HEK293 (cell line): Measurements from ENCODE around the gene APBB2.

Source experiments
- CTCF ChIA-PET: fragments of 350-600 bp; formaldehyde crosslinking; extraction: SDS; loops from one replicate; lab custom pipeline; 2021; ENCODE audit warnings: antibody characterized with exemption; lab: Yijun Ruan, JAX
- POLR2A ChIA-PET: fragments of 300-600 bp; formaldehyde crosslinking; extraction: SDS; loops from one replicate; lab custom pipeline; 2020; ENCODE audit warnings: antibody characterized with exemption, inconsistent platforms; lab: Yijun Ruan, JAX
- H3K27ac ChIP-seq: fragments of 200-500 bp; sonication (Bioruptor generic); 2 replicates; pipeline ENCODE4 v1.5.1; 2014; ENCODE audit warnings: low read depth, low read length, control low read depth, inconsistent platforms; ENCODE audit errors: extremely low read depth
- H3K36me3 ChIP-seq, 2 experiments: fragments of 200-500 bp in 1 of 2; sonication (Bioruptor generic) in 1 of 2; 1 replicate in 1 of 2; 2 replicates in 1 of 2; pipeline ENCODE4 v1.5.1; 2014 to 2017; ENCODE audit warnings: inconsistent platforms in 2 of 2, low read length in 2 of 2; ENCODE audit not compliant: control insufficient read depth in 2 of 2, insufficient read depth in 1 of 2
- H3K4me1 ChIP-seq: fragments of 200-500 bp; sonication (Bioruptor generic); 2 replicates; pipeline ENCODE4 v1.5.1; 2014; ENCODE audit warnings: mild to moderate bottlenecking, low read length, inconsistent platforms; ENCODE audit not compliant: control insufficient read depth, insufficient read depth
- H3K4me3 ChIP-seq: 2 replicates; pipeline ENCODE4 v1.5.1; 2011; ENCODE audit warnings: low read depth, mild to moderate bottlenecking, control low read depth, low read length, moderate library complexity
- H3K9me3 ChIP-seq: fragments of 200-500 bp; sonication (Bioruptor generic); 2 replicates; pipeline ENCODE4 v1.5.1; 2014; ENCODE audit warnings: low read depth, low read length, inconsistent platforms; ENCODE audit not compliant: control insufficient read depth, insufficient read depth
- KLF1 ChIP-seq: fragments of 450-650 bp; formaldehyde crosslinking; IDR thresholded peaks from 2 replicates; pipeline ENCODE4 v1.5.1; 2016; ENCODE audit warnings: missing biosample characterization, missing genetic modification characterization
- KLF10 ChIP-seq: fragments of 450-650 bp; IDR thresholded peaks from 2 replicates; pipeline ENCODE4 v1.5.1; 2018; ENCODE audit warnings: missing biosample characterization, mild to moderate bottlenecking, missing genetic modification characterization
- KLF8 ChIP-seq: fragments of 450-650 bp; formaldehyde crosslinking; IDR thresholded peaks from 2 replicates; pipeline ENCODE4 v1.5.1; 2016; ENCODE audit warnings: missing biosample characterization, missing genetic modification characterization
- PBX3 ChIP-seq: sonication (generic); formaldehyde crosslinking; IDR thresholded peaks from 2 replicates; pipeline ENCODE4 v1.8.1; 2022; ENCODE audit warnings: mild to moderate bottlenecking, moderate library complexity, missing genetic modification reagents
- SP2 ChIP-seq: fragments of 450-650 bp; formaldehyde crosslinking; IDR thresholded peaks from 2 replicates; pipeline ENCODE4 v1.5.1; 2016; ENCODE audit warnings: missing biosample characterization, missing genetic modification characterization
- ZEB2 ChIP-seq: fragments of 450-650 bp; formaldehyde crosslinking; IDR thresholded peaks from 2 replicates; pipeline ENCODE4 v1.5.1; 2016; ENCODE audit warnings: missing biosample characterization, missing genetic modification characterization
- ZIC2 ChIP-seq: fragments of 450-650 bp; formaldehyde crosslinking; IDR thresholded peaks from 2 replicates; pipeline ENCODE4 v1.5.1; 2016; ENCODE audit warnings: missing biosample characterization, missing genetic modification characterization
- ZNF169 ChIP-seq: fragments of 450-650 bp; formaldehyde crosslinking; IDR thresholded peaks from 2 replicates; pipeline ENCODE4 v1.5.1; 2016; ENCODE audit warnings: missing biosample characterization, missing genetic modification characterization
- ZNF223 ChIP-seq: fragments of 450-650 bp; formaldehyde crosslinking; IDR thresholded peaks from 2 replicates; pipeline ENCODE4 v1.5.1; 2016; ENCODE audit warnings: missing biosample characterization, missing genetic modification characterization
- ZNF239 ChIP-seq: fragments of 450-650 bp; formaldehyde crosslinking; IDR thresholded peaks from 2 replicates; pipeline ENCODE4 v1.5.1; 2016; ENCODE audit warnings: missing biosample characterization, missing genetic modification characterization
- ZNF24 ChIP-seq: fragments of 450-650 bp; formaldehyde crosslinking; IDR thresholded peaks from 2 replicates; pipeline ENCODE4 v1.5.1; 2016; ENCODE audit warnings: missing biosample characterization, missing genetic modification characterization
- ZNF37A ChIP-seq: fragments of 450-650 bp; IDR thresholded peaks from 2 replicates; pipeline ENCODE4 v1.5.1; 2018; ENCODE audit warnings: missing biosample characterization, missing genetic modification characterization
- ZNF48 ChIP-seq: fragments of 450-650 bp; formaldehyde crosslinking; IDR thresholded peaks from 2 replicates; pipeline ENCODE4 v1.5.1; 2016; ENCODE audit warnings: missing biosample characterization, missing genetic modification characterization
- ZNF501 ChIP-seq: fragments of 450-650 bp; formaldehyde crosslinking; IDR thresholded peaks from 2 replicates; pipeline ENCODE4 v1.5.1; 2016; ENCODE audit warnings: missing biosample characterization, missing genetic modification characterization
- ZNF596 ChIP-seq: fragments of 450-650 bp; IDR thresholded peaks from 2 replicates; pipeline ENCODE4 v1.5.0; 2018; ENCODE audit warnings: missing biosample characterization, mild to moderate bottlenecking, missing genetic modification characterization, moderate library complexity
- ZNF654 ChIP-seq: fragments of 450-650 bp; formaldehyde crosslinking; IDR thresholded peaks from 2 replicates; pipeline ENCODE4 v1.5.1; 2016; ENCODE audit warnings: low read depth, missing biosample characterization, missing genetic modification characterization
- ZNF701 ChIP-seq: fragments of 450-650 bp; formaldehyde crosslinking; IDR thresholded peaks from 2 replicates; pipeline ENCODE4 v1.5.1; 2016; ENCODE audit warnings: missing biosample characterization, missing genetic modification characterization
- ZNF704 ChIP-seq: fragments of 450-650 bp; formaldehyde crosslinking; IDR thresholded peaks from 2 replicates; pipeline ENCODE4 v1.5.1; 2016; ENCODE audit warnings: missing biosample characterization, missing genetic modification characterization
- ZNF777 ChIP-seq: fragments of 450-650 bp; formaldehyde crosslinking; IDR thresholded peaks from 2 replicates; pipeline ENCODE4 v1.5.1; 2017; ENCODE audit warnings: missing biosample characterization, missing genetic modification characterization, borderline replicate concordance
- TF ChIP-seq, protein P1 (sequence below): fragments of 450-650 bp; formaldehyde crosslinking; IDR thresholded peaks from 2 replicates; pipeline ENCODE4; 2016; ENCODE audit warnings: missing biosample characterization, missing genetic modification characterization
- TF ChIP-seq, protein P2 (sequence below): fragments of 450-650 bp; formaldehyde crosslinking; IDR thresholded peaks from 2 replicates; pipeline ENCODE4 v1.5.1; 2016; ENCODE audit warnings: missing biosample characterization, missing genetic modification characterization

The APBB2 gene

DNA sequence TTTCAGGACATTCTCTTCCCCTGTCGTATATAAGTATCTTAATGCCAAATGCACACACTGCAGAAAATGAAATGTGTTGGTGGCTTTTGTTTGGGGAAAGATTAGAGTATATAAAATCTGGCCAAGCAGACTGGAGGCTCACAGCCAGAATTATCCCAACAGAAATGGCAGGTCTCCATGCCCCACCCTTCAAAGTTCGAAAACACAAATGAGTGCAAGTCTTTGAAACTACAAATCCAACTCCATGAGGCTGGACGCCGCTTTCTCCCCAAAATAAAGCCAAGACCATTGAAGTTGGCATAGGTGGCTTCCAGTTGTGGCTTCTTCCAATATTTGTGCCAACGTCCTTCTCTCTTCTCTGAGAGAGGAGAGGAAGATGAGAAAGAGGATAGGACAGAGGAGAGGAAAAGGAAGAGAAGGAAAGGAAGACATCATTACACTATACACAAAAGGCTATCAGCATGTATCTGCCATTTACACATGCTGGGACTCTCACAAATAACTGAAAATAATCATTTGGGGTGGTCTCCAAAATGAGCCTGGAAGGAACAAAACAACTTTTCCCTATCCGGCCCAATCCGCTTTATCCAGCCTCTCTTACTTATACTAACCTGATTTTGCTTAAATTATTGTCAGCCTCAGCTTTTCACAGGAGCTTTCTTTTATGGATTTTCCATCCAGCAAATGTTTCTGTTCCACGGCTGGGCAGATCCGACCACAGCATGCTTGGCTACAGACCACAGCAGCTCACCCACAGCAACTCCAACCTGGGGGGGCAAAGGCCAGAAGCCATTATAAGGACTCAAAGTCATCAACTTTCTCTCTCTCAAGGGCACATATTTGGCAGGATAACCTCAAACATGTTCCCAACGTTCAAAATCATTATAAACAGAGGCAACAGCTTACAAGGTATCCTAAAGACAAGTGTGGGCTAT lies 71.7 kb downstream of the APBB2 start:
- TF ChIP-seq ZIC2 (tag by site-specific recombination) (no peak), KLF8 (tag by site-specific recombination) (no peak), ZNF704 (tag by site-specific recombination) (no peak), ZNF596 (tag by site-specific recombination) (no peak), ZNF169 (tag by site-specific recombination) (no peak), ZNF701 (tag by site-specific recombination) (no peak), ZNF48 (tag by site-specific recombination) (no peak), ZNF501 (tag by site-specific recombination) (no peak), ZNF223 (tag by site-specific recombination) (no peak)
- TF ChIP-seq, protein P1, sequence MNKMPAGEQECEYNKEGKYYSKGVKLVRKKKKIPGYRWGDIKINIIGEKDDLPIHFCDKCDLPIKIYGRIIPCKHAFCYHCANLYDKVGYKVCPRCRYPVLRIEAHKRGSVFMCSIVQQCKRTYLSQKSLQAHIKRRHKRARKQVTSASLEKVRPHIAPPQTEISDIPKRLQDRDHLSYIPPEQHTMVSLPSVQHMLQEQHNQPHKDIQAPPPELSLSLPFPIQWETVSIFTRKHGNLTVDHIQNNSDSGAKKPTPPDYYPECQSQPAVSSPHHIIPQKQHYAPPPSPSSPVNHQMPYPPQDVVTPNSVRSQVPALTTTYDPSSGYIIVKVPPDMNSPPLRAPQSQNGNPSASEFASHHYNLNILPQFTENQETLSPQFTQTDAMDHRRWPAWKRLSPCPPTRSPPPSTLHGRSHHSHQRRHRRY (tag by site-specific recombination), result no peak
- TF ChIP-seq, protein P2, sequence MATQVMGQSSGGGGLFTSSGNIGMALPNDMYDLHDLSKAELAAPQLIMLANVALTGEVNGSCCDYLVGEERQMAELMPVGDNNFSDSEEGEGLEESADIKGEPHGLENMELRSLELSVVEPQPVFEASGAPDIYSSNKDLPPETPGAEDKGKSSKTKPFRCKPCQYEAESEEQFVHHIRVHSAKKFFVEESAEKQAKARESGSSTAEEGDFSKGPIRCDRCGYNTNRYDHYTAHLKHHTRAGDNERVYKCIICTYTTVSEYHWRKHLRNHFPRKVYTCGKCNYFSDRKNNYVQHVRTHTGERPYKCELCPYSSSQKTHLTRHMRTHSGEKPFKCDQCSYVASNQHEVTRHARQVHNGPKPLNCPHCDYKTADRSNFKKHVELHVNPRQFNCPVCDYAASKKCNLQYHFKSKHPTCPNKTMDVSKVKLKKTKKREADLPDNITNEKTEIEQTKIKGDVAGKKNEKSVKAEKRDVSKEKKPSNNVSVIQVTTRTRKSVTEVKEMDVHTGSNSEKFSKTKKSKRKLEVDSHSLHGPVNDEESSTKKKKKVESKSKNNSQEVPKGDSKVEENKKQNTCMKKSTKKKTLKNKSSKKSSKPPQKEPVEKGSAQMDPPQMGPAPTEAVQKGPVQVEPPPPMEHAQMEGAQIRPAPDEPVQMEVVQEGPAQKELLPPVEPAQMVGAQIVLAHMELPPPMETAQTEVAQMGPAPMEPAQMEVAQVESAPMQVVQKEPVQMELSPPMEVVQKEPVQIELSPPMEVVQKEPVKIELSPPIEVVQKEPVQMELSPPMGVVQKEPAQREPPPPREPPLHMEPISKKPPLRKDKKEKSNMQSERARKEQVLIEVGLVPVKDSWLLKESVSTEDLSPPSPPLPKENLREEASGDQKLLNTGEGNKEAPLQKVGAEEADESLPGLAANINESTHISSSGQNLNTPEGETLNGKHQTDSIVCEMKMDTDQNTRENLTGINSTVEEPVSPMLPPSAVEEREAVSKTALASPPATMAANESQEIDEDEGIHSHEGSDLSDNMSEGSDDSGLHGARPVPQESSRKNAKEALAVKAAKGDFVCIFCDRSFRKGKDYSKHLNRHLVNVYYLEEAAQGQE (tag by site-specific recombination), result no peak
- ChIA-PET POLR2A (interaction anchor here (0.6 to 1.8 kb wide), 3 partner anchors 10 to 114 kb away, joined by 4 to 10 read pairs (median 6); partner anchors contain the start of gene UCHL1), CTCF (interaction anchor here (0.6 kb wide), 1 partner anchor 54 kb away, joined by 3 read pairs; no protein-coding TSS in a partner anchor)
- Histone ChIP-seq H3K4me3 (no peak overlapping the region), H3K36me3 (no peaks in the 10 kb centered on the region), H3K4me1 (peaks cover 10% of the 10 kb centered on the region), H3K27ac (no peak overlapping the region), H3K9me3 (no peaks in the 10 kb centered on the region)

GRCh38 chr4:41141900-41142299 lies 72.4 kb downstream of the APBB2 start:
- H3K4me3 ChIP-seq, result no peak overlapping the region
- no peak overlapping the region for H3K27ac ChIP-seq
- H3K4me1 ChIP-seq, result peaks cover 10% of the 10 kb centered on the region
- no peak for TF ChIP-seq PBX3
- no peak for TF ChIP-seq ZNF24 (tag by site-specific recombination)
- no peak for TF ChIP-seq ZNF654 (tag by site-specific recombination)
- TF ChIP-seq ZNF37A (tag by site-specific recombination), result no peak
- TF ChIP-seq ZNF239 (tag by site-specific recombination), result no peak
- TF ChIP-seq SP2 (tag by site-specific recombination), result no peak
- TF ChIP-seq ZEB2, result no peak
- TF ChIP-seq KLF1 (tag by site-specific recombination), result no peak
- TF ChIP-seq KLF10, result no peak
- no peak for TF ChIP-seq ZNF777 (tag by site-specific recombination)
- H3K9me3 ChIP-seq, result no peaks in the 10 kb centered on the region
- no peaks in the 10 kb centered on the region for H3K36me3 ChIP-seq
- ChIA-PET CTCF (no interaction called here), POLR2A (no interaction called here)
